ENCODE data around the gene HECTD4. TPM values are rescaled to one million over a fixed set of nuclear protein-coding genes. Genes with fewer than 3 reads are reported as not detected.

Gene HECTD4
- total RNA-seq, 1 experiment from 2014 or later: 30.0 TPM

DNA sequence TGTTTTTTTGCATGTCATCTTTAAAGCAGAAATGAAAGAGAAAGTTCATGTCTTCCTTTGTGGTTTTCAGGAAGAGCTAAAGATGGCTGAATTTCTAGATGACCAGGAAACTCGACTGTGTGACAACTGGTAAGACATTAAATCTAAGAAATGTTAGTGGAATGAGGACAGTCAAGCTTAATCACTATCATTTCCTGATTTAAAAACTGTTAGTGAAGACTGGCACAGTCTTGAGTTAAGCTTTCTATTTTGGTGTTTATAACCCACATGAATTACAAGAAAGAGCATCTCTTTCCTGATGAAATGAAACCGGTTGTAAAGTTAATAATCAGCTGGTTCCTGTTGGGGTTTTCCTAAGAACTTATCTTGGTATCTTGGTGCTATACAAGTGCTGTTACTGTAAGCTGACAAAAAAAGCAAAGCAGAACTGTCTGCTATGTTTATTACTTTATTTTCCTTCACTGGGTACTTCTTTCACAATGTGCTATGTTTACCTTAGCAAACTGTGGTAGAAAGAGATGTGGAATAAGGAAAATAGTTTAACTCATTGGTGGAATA, 251.7 kb downstream of the HECTD4 start:
- H3K9me3 Mint-ChIP-seq: no peaks in the 10 kb centered on the region
- H3K79me2 ChIP-seq (ENCODE audit: insufficient read depth, low read length): no peaks in the 10 kb centered on the region; the same call in 1 of the 2 replicates
- H3K27me3 Mint-ChIP-seq (ENCODE audit: low read depth): no peaks in the 10 kb centered on the region
- H3K18ac ChIP-seq (ENCODE audit: insufficient read length, low read depth, low read length): no peak overlapping the region
- no peak overlapping the region for H2BK15ac ChIP-seq (ENCODE audit: low read depth, low read length)
- no peak overlapping the region for H4K8ac ChIP-seq (replicated peaks; ENCODE audit: insufficient read length, low read depth, low read length)
- no peak overlapping the region for H3K4ac ChIP-seq (ENCODE audit: low read depth, low read length)
- H3K23me2 ChIP-seq (ENCODE audit: insufficient read length, low read depth, low read length, poor library complexity, severe bottlenecking): peaks cover 8% of the 10 kb centered on the region
- H3K27ac ChIP-seq (ENCODE audit: insufficient read length, low read depth, low read length): no peak overlapping the region
- no peak overlapping the region for H3K4me2 ChIP-seq (ENCODE audit: insufficient read depth, insufficient read length, low read length)
- H2AK5ac ChIP-seq (ENCODE audit: insufficient read length, low read length): no peak overlapping the region
- H3K36me3 Mint-ChIP-seq (ENCODE audit: insufficient read depth in 1 of 3, low read depth in 3 of 3): peaks cover 0 to 13% (median 2%) of the 10 kb centered on the region in 3 experiments; a peak in 3 of 7 replicates
- no peak overlapping the region for H3K4me3 Mint-ChIP-seq
- TF ChIP-seq, protein P1, sequence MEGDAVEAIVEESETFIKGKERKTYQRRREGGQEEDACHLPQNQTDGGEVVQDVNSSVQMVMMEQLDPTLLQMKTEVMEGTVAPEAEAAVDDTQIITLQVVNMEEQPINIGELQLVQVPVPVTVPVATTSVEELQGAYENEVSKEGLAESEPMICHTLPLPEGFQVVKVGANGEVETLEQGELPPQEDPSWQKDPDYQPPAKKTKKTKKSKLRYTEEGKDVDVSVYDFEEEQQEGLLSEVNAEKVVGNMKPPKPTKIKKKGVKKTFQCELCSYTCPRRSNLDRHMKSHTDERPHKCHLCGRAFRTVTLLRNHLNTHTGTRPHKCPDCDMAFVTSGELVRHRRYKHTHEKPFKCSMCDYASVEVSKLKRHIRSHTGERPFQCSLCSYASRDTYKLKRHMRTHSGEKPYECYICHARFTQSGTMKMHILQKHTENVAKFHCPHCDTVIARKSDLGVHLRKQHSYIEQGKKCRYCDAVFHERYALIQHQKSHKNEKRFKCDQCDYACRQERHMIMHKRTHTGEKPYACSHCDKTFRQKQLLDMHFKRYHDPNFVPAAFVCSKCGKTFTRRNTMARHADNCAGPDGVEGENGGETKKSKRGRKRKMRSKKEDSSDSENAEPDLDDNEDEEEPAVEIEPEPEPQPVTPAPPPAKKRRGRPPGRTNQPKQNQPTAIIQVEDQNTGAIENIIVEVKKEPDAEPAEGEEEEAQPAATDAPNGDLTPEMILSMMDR (conservative IDR thresholded peaks at IDR 0.05): no peak
- H3K9me3 ChIP-seq (ENCODE audit: control insufficient read depth, low read depth, low read length): no peaks in the 10 kb centered on the region
- no peak overlapping the region for H4K91ac ChIP-seq (ENCODE audit: insufficient read length, low read depth, low read length)
- H3K79me1 ChIP-seq (ENCODE audit: insufficient read depth, low read depth, low read length, poor library complexity, severe bottlenecking): no peaks in the 10 kb centered on the region
- H2BK20ac ChIP-seq (ENCODE audit: low read depth, low read length, poor library complexity, severe bottlenecking): no peak overlapping the region
- no peak overlapping the region for H3K14ac ChIP-seq (ENCODE audit: insufficient read depth, low read length)
- no peak overlapping the region for H3T11ph ChIP-seq (ENCODE audit: low read length)
- DNase-seq: no peak
- H3K27ac Mint-ChIP-seq: no peak overlapping the region
- no peak overlapping the region for H2BK12ac ChIP-seq (ENCODE audit: insufficient read length, low read depth, low read length)
- H3K9ac ChIP-seq (ENCODE audit: extremely low read depth, insufficient read length, low read length): no peak overlapping the region
- no peaks in the 10 kb centered on the region for H4K20me1 ChIP-seq (ENCODE audit: control insufficient read depth, insufficient read depth, insufficient read length)
- no peak overlapping the region for H2AFZ ChIP-seq (ENCODE audit: low read length)
- H2BK120ac ChIP-seq (ENCODE audit: low read depth, low read length, poor library complexity, severe bottlenecking): no peak overlapping the region
- no peak overlapping the region for H4K5ac ChIP-seq (ENCODE audit: insufficient read length, low read depth, low read length)
- H3K23ac ChIP-seq (ENCODE audit: insufficient read length, low read depth, low read length): no peak overlapping the region
- H2BK5ac ChIP-seq (ENCODE audit: insufficient read length, low read length): no peak overlapping the region
- no peak overlapping the region for H3K56ac ChIP-seq (ENCODE audit: insufficient read length, low read depth, low read length)
- peaks cover 11% of the 10 kb centered on the region in 2 experiments for H3K4me1 Mint-ChIP-seq
- no peaks in the 10 kb centered on the region for H3K27me3 ChIP-seq (ENCODE audit: insufficient read depth, low read length)
- no CpG with 5 or more reads among the region's 2 CpGs for WGBS (ENCODE audit: extremely low coverage, insufficient read length, low lambda C conversion rate)
- H3K4me1 ChIP-seq (ENCODE audit: insufficient read depth, low read length): no peaks in the 10 kb centered on the region

All from H9 (cell line).